C4-2B (cell line): ENCODE measurements around the gene ADH7.

Experiments used
- ZFX ChIP-seq: fragments of 450-650 bp; IDR thresholded peaks from 2 replicates; pipeline ENCODE4 v1.6.1; 2017
- TF ChIP-seq, protein P1 (sequence below): fragments of 450-650 bp; conservative IDR thresholded peaks from 2 replicates; pipeline ENCODE4 v1.5.1; 2017; ENCODE audit warnings: mild to moderate bottlenecking

DNA sequence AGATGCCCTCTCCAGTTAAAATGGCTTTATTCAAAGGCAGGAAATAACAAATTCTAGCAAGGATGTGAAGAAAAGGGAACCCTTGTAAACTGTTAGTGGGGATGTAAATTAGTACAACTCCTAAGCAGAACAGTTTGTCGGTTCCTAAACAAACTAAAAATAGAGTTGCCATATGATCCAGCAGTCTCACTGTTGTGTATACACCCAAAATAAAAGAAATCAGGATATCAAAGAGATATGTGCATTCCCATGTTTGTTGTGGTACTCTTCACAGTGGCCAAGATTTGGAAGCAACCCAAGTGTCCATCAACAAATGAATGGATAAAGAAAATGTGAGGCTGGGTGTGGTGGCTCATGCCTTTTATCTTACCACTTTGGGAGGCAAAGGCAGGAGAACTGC, 36.1 kb downstream of the ADH7 start:
- TF ChIP-seq, protein P1, sequence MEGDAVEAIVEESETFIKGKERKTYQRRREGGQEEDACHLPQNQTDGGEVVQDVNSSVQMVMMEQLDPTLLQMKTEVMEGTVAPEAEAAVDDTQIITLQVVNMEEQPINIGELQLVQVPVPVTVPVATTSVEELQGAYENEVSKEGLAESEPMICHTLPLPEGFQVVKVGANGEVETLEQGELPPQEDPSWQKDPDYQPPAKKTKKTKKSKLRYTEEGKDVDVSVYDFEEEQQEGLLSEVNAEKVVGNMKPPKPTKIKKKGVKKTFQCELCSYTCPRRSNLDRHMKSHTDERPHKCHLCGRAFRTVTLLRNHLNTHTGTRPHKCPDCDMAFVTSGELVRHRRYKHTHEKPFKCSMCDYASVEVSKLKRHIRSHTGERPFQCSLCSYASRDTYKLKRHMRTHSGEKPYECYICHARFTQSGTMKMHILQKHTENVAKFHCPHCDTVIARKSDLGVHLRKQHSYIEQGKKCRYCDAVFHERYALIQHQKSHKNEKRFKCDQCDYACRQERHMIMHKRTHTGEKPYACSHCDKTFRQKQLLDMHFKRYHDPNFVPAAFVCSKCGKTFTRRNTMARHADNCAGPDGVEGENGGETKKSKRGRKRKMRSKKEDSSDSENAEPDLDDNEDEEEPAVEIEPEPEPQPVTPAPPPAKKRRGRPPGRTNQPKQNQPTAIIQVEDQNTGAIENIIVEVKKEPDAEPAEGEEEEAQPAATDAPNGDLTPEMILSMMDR = no peak
- no peak for TF ChIP-seq ZFX
